Posterior cingulate gyrus (tissue), 11 donors: Measurements from ENCODE around the gene CCDC9.
"Not testable (repeated sequence)": the region's sequence is repeated elsewhere in the genome, so short reads cannot be mapped to it uniquely, and the experiment has no call there.

Experiments used
- DNase-seq, 10 donors: peaks; one replicate each; pipeline versions ENCODE4 v3.0.0 to v3.0.0-alpha.2; 2020 to 2021; ENCODE audit warnings: mixed read lengths in 3 of 10
- intact Hi-C: fragments of 100-400 bp; cut with DNase I; formaldehyde crosslinking; loops from one replicate; pipeline ENCODE4 v1.15.1; 2023

Gene CCDC9

GRCh38 chr19:47258434-47258833, 2.1 kb downstream of the CCDC9 start:
- intact Hi-C loops, result no loop called here
- no peak for DNase-seq

- no peak for DNase-seq
- intact Hi-C loops, result no loop called here
These were observed 2.7 kb downstream of the CCDC9 start for GRCh38 chr19:47258895-47259555.

- DNase-seq, result no peak
These were observed 4.2 kb downstream of the CCDC9 start for GRCh38 chr19:47260476-47260875.

GRCh38 chr19:47261946-47262793, 5.8 kb downstream of the CCDC9 start:
- intact Hi-C loops, DNase-seq: not testable (repeated sequence)

More at GRCh38 chr19:47260476-47260875, 4.2 kb downstream of the CCDC9 start:
- intact Hi-C loops, result no loop called here

- no peak for DNase-seq
- intact Hi-C loops, result no loop called here
These were observed 8.3 kb downstream of the CCDC9 start for GRCh38 chr19:47264629-47265028.

- DNase-seq, result no peak
- intact Hi-C loops, result no loop called here
These were observed 10.1 kb downstream of the CCDC9 start for GRCh38 chr19:47266401-47266941.

- peak; percentile 65 to 96 (median 74) for DNase-seq
- intact Hi-C loops, result no loop called here
These were observed 11.0 kb downstream of the CCDC9 start for GRCh38 chr19:47267350-47267759.

GRCh38 chr19:47268028-47268427, 11.7 kb downstream of the CCDC9 start:
- intact Hi-C loops, result no loop called here

GRCh38 chr19:47269596-47269995, 13.3 kb downstream of the CCDC9 start:
- intact Hi-C loops, result no loop called here
- DNase-seq, result no peak

More at GRCh38 chr19:47268028-47268427, 11.7 kb downstream of the CCDC9 start:
- DNase-seq, result no peak

GRCh38 chr19:47270408-47270807, 14.1 kb downstream of the CCDC9 start:
- no peak for DNase-seq
- intact Hi-C loops, result no loop called here

- intact Hi-C loops, result loop anchor here (2.0 kb wide), 1 partner anchor 15 kb away; the partner anchor contains the start of gene CCDC9
- DNase-seq, result no peak
These were observed 15.6 kb downstream of the CCDC9 start for GRCh38 chr19:47271949-47272348.

GRCh38 chr19:47272448-47273312, 16.4 kb downstream of the CCDC9 start:
- DNase-seq, result peak in 2 of 10 donors; percentile 22 to 32
- intact Hi-C loops, result loop anchor here (2.0 kb wide), 1 partner anchor 16 kb away; the partner anchor contains the start of gene CCDC9

GRCh38 chr19:47273313-47274070, 17.2 kb downstream of the CCDC9 start:
- intact Hi-C loops, result loop anchor here (2.0 kb wide), 1 partner anchor 17 kb away; the partner anchor contains the start of gene CCDC9
- DNase-seq, result peak; percentile 79 to 99 (median 91)

GRCh38 chr19:47274071-47274890, 18.0 kb downstream of the CCDC9 start, which contains the start of gene INAFM1:
Gene INAFM1, plus strand, starts transcription at chr19:47274885. Its CDS starts 35 bp downstream, at chr19:47274920.
- intact Hi-C loops, result no loop called here
- DNase-seq, result peak; percentile 93 to 99 (median 97)

GRCh38 chr19:47274891-47275761, 18.8 kb downstream of the CCDC9 start:
- peak in 3 of 10 donors; percentile 36 to 89 (median 76) for DNase-seq
- intact Hi-C loops, result no loop called here

- intact Hi-C loops, result no loop called here
These were observed 19.6 kb downstream of the CCDC9 start for GRCh38 chr19:47275791-47276461.

GRCh38 chr19:47276513-47276912, 20.2 kb downstream of the CCDC9 start:
- intact Hi-C loops, DNase-seq: not testable (repeated sequence)

More at GRCh38 chr19:47275791-47276461, 19.6 kb downstream of the CCDC9 start:
- peak in 1 of 10 donors; percentile 80 for DNase-seq
